Measurements from ENCODE around the gene SUGCT. TPM values are rescaled to one million over a fixed set of nuclear protein-coding genes. Genes with fewer than 3 reads are reported as not detected.

Gene SUGCT
- total RNA-seq, 1 experiment from 2014 or later: 5.4 TPM

- Histone ChIP-seq H2BK15ac (ENCODE audit: low read depth, low read length) (no peak overlapping the region), H3K14ac (ENCODE audit: insufficient read depth, low read length) (no peak overlapping the region; the same call in 1 of the 2 replicates), H3K23me2 (ENCODE audit: insufficient read length, low read depth, low read length, poor library complexity, severe bottlenecking) (no peaks in the 10 kb centered on the region), H3K4me2 (ENCODE audit: insufficient read depth, insufficient read length, low read length) (no peak overlapping the region), H3K27ac (ENCODE audit: insufficient read length, low read depth, low read length) (no peak overlapping the region), H4K5ac (ENCODE audit: insufficient read length, low read depth, low read length) (no peak overlapping the region), H3K4me1 (ENCODE audit: insufficient read depth, low read length) (peaks cover 7% of the 10 kb centered on the region), H2AFZ (ENCODE audit: low read length) (no peak overlapping the region), H3T11ph (ENCODE audit: low read length) (no peak overlapping the region), H3K79me1 (ENCODE audit: insufficient read depth, low read depth, low read length, poor library complexity, severe bottlenecking) (no peaks in the 10 kb centered on the region), H3K9ac (ENCODE audit: extremely low read depth, insufficient read length, low read length) (no peak overlapping the region), H3K9me3 (ENCODE audit: control insufficient read depth, low read depth, low read length) (no peaks in the 10 kb centered on the region), H4K91ac (ENCODE audit: insufficient read length, low read depth, low read length) (no peak overlapping the region), H3K27me3 (ENCODE audit: insufficient read depth, low read length) (no peaks in the 10 kb centered on the region), H2AK5ac (ENCODE audit: insufficient read length, low read length) (no peak overlapping the region), H2BK120ac (ENCODE audit: low read depth, low read length, poor library complexity, severe bottlenecking) (no peak overlapping the region), H4K8ac (replicated peaks; ENCODE audit: insufficient read length, low read depth, low read length) (no peak overlapping the region), H3K23ac (ENCODE audit: insufficient read length, low read depth, low read length) (no peak overlapping the region), H2BK12ac (ENCODE audit: insufficient read length, low read depth, low read length) (no peak overlapping the region), H3K79me2 (ENCODE audit: insufficient read depth, low read length) (no peaks in the 10 kb centered on the region), H3K56ac (ENCODE audit: insufficient read length, low read depth, low read length) (no peak overlapping the region), H3K4ac (ENCODE audit: low read depth, low read length) (no peak overlapping the region), H2BK5ac (ENCODE audit: insufficient read length, low read length) (no peak overlapping the region), H4K20me1 (ENCODE audit: control insufficient read depth, insufficient read depth, insufficient read length) (no peaks in the 10 kb centered on the region), H3K18ac (ENCODE audit: insufficient read length, low read depth, low read length) (no peak overlapping the region), H2BK20ac (ENCODE audit: low read depth, low read length, poor library complexity, severe bottlenecking) (no peak overlapping the region)
- WGBS (ENCODE audit: extremely low coverage, insufficient read length, low lambda C conversion rate): no CpG with 5 or more reads among the region's 3 CpGs
- Mint-ChIP-seq H3K4me3 (peak overlapping the region in 1 of 2 experiments; percentile 4; a peak in 2 of 5 replicates), H3K36me3 (ENCODE audit: insufficient read depth in 1 of 3, low read depth in 3 of 3) (no peaks in the 10 kb centered on the region), H3K9me3 (no peaks in the 10 kb centered on the region), H3K27ac (peak overlapping the region in 2 of 3 experiments; percentile 4 to 38; a peak in 3 of 7 replicates), H3K27me3 (ENCODE audit: low read depth) (no peaks in the 10 kb centered on the region), H3K4me1 (peaks cover 27 to 29% of the 10 kb centered on the region in 2 experiments)
- TF ChIP-seq CTCF (conservative IDR thresholded peaks at IDR 0.05): no peak
- DNase-seq: peak; percentile 41
Observed at GRCh38 chr7:40569326-40569725, 434.5 kb downstream of the SUGCT start.
